Osteocyte (in vitro differentiated cells): ENCODE data around the gene WDR72. TPM values are rescaled to one million over a fixed set of nuclear protein-coding genes. Genes with fewer than 3 reads are reported as not detected.

Experiments used
- DNase-seq: peaks from one replicate; pipeline ENCODE4 v3.0.0; 2021; ENCODE audit warnings: mixed read lengths; ENCODE audit not compliant: unreplicated experiment; ENCODE audit errors: extremely low spot score
- H3K27ac Mint-ChIP-seq: one replicate; pipeline ENCODE4 v1.8.0; 2021; ENCODE audit warnings: mild to moderate bottlenecking, mixed read lengths; ENCODE audit not compliant: unreplicated experiment
- H3K27me3 Mint-ChIP-seq: one replicate; pipeline ENCODE4 v1.8.0; 2021; ENCODE audit warnings: mixed read lengths; ENCODE audit not compliant: unreplicated experiment
- H3K36me3 Mint-ChIP-seq: one replicate; pipeline ENCODE4 v1.8.0; 2021; ENCODE audit warnings: mixed read lengths; ENCODE audit not compliant: unreplicated experiment
- H3K4me1 Mint-ChIP-seq: one replicate; pipeline ENCODE4 v1.8.0; 2021; ENCODE audit warnings: mixed read lengths; ENCODE audit not compliant: unreplicated experiment
- H3K4me3 Mint-ChIP-seq: one replicate; pipeline ENCODE4 v1.8.0; 2021; ENCODE audit warnings: mild to moderate bottlenecking, moderate library complexity, mixed read lengths; ENCODE audit not compliant: unreplicated experiment
- H3K9me3 Mint-ChIP-seq: one replicate; pipeline ENCODE4 v1.8.0; 2021; ENCODE audit warnings: mixed read lengths; ENCODE audit not compliant: unreplicated experiment
- CTCF ChIP-seq: fragments of 200-600 bp; sonication (generic); IDR thresholded peaks from 2 replicates; pipeline ENCODE4 v1.5.0; 2021; ENCODE audit warnings: antibody characterized with exemption, mild to moderate bottlenecking, moderate library complexity
- total RNA-seq: library from RNA; stranded (reverse); gene quantifications from 2 replicates; pipeline ENCODE4 v1.2.1, GENCODE V29; 2021

The WDR72 gene
- total RNA-seq, 1 donor from 2014 or later: 0.38 TPM

DNA sequence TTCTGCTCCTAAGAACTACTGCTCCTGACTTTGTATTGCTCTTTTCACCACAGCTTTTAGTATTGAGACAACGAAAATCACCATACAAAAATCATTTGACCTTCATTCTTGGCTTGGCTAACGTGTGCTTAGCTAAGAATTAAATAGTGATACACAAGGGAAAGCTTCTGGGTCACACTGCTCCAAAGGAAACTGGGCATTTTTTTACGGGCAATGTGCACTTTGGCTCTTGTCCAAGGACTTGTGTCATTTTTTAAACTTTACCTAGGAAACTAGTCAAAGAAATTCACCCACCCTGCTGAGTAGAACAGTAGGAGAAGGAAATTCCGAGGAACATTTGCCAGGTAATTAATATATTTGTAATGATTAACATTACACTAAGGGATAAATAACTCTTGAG, 19.8 kb downstream of the WDR72 start:
- no peaks in the 10 kb centered on the region for H3K4me1 Mint-ChIP-seq
- TF ChIP-seq CTCF: no peak
- no peaks in the 10 kb centered on the region for H3K9me3 Mint-ChIP-seq
- no peak for DNase-seq
- H3K27ac Mint-ChIP-seq: no peak overlapping the region
- H3K27me3 Mint-ChIP-seq: peaks cover 3% of the 10 kb centered on the region
- H3K36me3 Mint-ChIP-seq: no peaks in the 10 kb centered on the region
- no peak overlapping the region for H3K4me3 Mint-ChIP-seq

GRCh38 chr15:53739187-53739586, 20.3 kb downstream of the WDR72 start:
- Mint-ChIP-seq H3K9me3 (no peaks in the 10 kb centered on the region), H3K36me3 (no peaks in the 10 kb centered on the region), H3K27me3 (peaks cover 3% of the 10 kb centered on the region), H3K4me3 (no peak overlapping the region), H3K4me1 (no peaks in the 10 kb centered on the region), H3K27ac (no peak overlapping the region)
- no peak for DNase-seq
- no peak for TF ChIP-seq CTCF

DNA sequence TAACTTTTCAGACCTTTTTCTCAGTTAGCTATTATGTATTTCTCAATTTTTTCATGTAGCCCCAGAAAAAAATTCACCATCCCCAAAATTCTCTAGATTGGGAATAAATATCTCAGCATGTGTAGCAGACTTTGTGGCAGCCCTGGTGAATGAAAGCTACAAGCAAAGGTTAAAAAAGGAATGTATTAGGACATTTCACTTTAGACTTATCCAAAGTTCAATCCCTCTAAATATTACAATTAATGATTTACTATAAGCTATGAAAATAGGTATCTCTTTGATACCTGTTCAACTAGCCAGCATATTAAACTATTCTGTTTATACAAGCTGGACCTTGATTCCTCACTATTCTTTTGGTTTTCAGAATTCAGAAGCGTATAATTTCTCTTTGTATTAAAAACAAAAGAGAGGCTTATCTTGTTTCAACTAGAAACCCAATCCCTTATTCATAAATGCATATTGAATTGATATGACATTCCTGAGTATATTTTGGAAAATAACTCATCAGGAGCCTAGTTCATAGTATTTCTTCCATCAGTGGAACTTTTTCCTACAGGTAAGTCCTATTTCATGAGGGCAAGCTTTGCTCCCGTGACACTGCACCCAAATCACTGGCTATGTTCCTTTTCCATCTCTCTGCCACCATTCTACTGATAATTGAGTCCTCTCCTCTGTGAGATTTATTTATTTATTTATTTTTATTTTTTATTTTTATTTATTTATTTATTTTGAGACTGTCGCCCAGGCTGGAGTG, 38.0 kb downstream of the WDR72 start:
- Mint-ChIP-seq H3K27me3 (peaks cover 29% of the 10 kb centered on the region), H3K36me3 (no peaks in the 10 kb centered on the region), H3K4me1 (no peaks in the 10 kb centered on the region), H3K27ac (no peak overlapping the region), H3K4me3 (no peak overlapping the region), H3K9me3 (no peaks in the 10 kb centered on the region)
- DNase-seq: no peak
- TF ChIP-seq CTCF: no peak

GRCh38 chr15:53716909-53717876, 42.3 kb downstream of the WDR72 start:
- H3K4me1 Mint-ChIP-seq: no peaks in the 10 kb centered on the region
- peak; percentile 55 for TF ChIP-seq CTCF
- H3K27ac Mint-ChIP-seq: no peak overlapping the region
- peaks cover 35% of the 10 kb centered on the region for H3K27me3 Mint-ChIP-seq
- H3K36me3 Mint-ChIP-seq: no peaks in the 10 kb centered on the region
- no peaks in the 10 kb centered on the region for H3K9me3 Mint-ChIP-seq
- DNase-seq: no peak
- H3K4me3 Mint-ChIP-seq: no peak overlapping the region

DNA sequence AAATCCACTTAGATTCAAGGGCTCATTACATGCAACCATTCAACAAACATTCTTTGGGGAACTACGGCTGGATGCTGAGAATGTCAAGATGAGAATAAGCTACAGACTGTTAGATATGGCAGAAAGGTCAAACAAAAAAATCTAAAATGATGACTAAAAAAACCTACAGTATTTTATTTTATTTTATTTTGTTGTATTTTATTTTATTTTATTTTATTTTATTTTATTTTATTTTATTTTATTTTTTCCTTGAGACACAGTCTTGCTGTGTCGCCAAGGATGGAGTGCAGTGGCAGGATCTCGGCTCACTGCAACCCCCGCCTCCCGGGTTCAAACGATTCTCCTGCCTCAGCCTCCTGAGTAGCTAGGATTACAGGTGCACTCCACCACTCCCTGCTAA, 46.2 kb downstream of the WDR72 start:
- TF ChIP-seq CTCF: no peak
- Mint-ChIP-seq H3K9me3 (no peaks in the 10 kb centered on the region), H3K27me3 (peaks cover 35% of the 10 kb centered on the region), H3K4me3 (no peak overlapping the region), H3K27ac (no peak overlapping the region), H3K4me1 (no peaks in the 10 kb centered on the region), H3K36me3 (no peaks in the 10 kb centered on the region)
- no peak for DNase-seq
